Measurements from ENCODE around the gene SNORC. TPM values are rescaled to one million over a fixed set of nuclear protein-coding genes. Genes with fewer than 3 reads are reported as not detected.

SNORC gene
- total RNA-seq, 1 donor from 2014 or later = 5.6 TPM

- Mint-ChIP-seq H3K27me3 (ENCODE audit: unreplicated experiment) (peaks cover 10% of the 10 kb centered on the region), H3K36me3 (ENCODE audit: low read depth, unreplicated experiment) (peaks cover 3% of the 10 kb centered on the region), H3K27ac (ENCODE audit: unreplicated experiment) (no peak overlapping the region), H3K4me1 (ENCODE audit: unreplicated experiment) (peaks cover 12% of the 10 kb centered on the region), H3K9me3 (ENCODE audit: unreplicated experiment) (no peaks in the 10 kb centered on the region), H3K4me3 (ENCODE audit: unreplicated experiment) (no peak overlapping the region)
- TF ChIP-seq, protein P1, sequence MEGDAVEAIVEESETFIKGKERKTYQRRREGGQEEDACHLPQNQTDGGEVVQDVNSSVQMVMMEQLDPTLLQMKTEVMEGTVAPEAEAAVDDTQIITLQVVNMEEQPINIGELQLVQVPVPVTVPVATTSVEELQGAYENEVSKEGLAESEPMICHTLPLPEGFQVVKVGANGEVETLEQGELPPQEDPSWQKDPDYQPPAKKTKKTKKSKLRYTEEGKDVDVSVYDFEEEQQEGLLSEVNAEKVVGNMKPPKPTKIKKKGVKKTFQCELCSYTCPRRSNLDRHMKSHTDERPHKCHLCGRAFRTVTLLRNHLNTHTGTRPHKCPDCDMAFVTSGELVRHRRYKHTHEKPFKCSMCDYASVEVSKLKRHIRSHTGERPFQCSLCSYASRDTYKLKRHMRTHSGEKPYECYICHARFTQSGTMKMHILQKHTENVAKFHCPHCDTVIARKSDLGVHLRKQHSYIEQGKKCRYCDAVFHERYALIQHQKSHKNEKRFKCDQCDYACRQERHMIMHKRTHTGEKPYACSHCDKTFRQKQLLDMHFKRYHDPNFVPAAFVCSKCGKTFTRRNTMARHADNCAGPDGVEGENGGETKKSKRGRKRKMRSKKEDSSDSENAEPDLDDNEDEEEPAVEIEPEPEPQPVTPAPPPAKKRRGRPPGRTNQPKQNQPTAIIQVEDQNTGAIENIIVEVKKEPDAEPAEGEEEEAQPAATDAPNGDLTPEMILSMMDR (IDR thresholded peaks at IDR 0.05; ENCODE audit: unreplicated experiment) = no peak
- no peak for DNase-seq (ENCODE audit: low spot score)
These were observed 18.2 kb downstream of the SNORC start for GRCh38 chr2:232888099-232888836.

- peaks cover 3% of the 10 kb centered on the region for H3K36me3 Mint-ChIP-seq (ENCODE audit: low read depth, unreplicated experiment)
- no peak overlapping the region for H3K27ac Mint-ChIP-seq (ENCODE audit: unreplicated experiment)
- H3K4me1 Mint-ChIP-seq (ENCODE audit: unreplicated experiment) = peaks cover 12% of the 10 kb centered on the region
- no peak for DNase-seq (ENCODE audit: low spot score)
- H3K27me3 Mint-ChIP-seq (ENCODE audit: unreplicated experiment) = peaks cover 10% of the 10 kb centered on the region
- H3K4me3 Mint-ChIP-seq (ENCODE audit: unreplicated experiment) = peak overlapping the region; percentile 44
- TF ChIP-seq, protein P1 (IDR thresholded peaks at IDR 0.05; ENCODE audit: unreplicated experiment) = no peak
- no peaks in the 10 kb centered on the region for H3K9me3 Mint-ChIP-seq (ENCODE audit: unreplicated experiment)
These were observed 18.9 kb downstream of the SNORC start for GRCh38 chr2:232888839-232889529.

- H3K9me3 Mint-ChIP-seq (ENCODE audit: unreplicated experiment) = no peaks in the 10 kb centered on the region
- H3K27ac Mint-ChIP-seq (ENCODE audit: unreplicated experiment) = no peak overlapping the region
- H3K4me1 Mint-ChIP-seq (ENCODE audit: unreplicated experiment) = peaks cover 12% of the 10 kb centered on the region
- H3K4me3 Mint-ChIP-seq (ENCODE audit: unreplicated experiment) = no peak overlapping the region
- peaks cover 3% of the 10 kb centered on the region for H3K36me3 Mint-ChIP-seq (ENCODE audit: low read depth, unreplicated experiment)
- TF ChIP-seq, protein P1 (IDR thresholded peaks at IDR 0.05; ENCODE audit: unreplicated experiment) = no peak
- DNase-seq (ENCODE audit: low spot score) = no peak
- H3K27me3 Mint-ChIP-seq (ENCODE audit: unreplicated experiment) = peaks cover 10% of the 10 kb centered on the region
These were observed 19.9 kb downstream of the SNORC start for GRCh38 chr2:232889876-232890401.

DNA sequence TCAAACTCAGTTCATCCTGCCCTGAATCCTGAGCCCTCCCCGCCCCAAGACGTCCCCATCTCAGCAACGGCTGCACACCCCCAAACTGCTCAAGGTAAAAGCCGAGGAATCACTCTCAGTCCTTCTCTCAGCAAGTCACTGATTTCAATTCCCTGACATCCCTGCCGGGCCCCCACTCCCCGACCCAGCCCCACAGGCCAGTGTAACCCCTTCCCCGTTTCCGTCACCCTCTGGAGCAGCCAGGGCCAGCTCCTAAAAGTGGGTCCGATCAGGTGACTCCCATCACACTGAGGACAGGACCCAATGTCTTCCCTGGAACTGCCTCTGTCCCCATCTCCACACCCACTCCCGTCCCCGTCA, 20.5 kb downstream of the SNORC start:
- no peak overlapping the region for H3K27ac Mint-ChIP-seq (ENCODE audit: unreplicated experiment)
- no peaks in the 10 kb centered on the region for H3K9me3 Mint-ChIP-seq (ENCODE audit: unreplicated experiment)
- peaks cover 3% of the 10 kb centered on the region for H3K36me3 Mint-ChIP-seq (ENCODE audit: low read depth, unreplicated experiment)
- H3K4me1 Mint-ChIP-seq (ENCODE audit: unreplicated experiment) = peaks cover 12% of the 10 kb centered on the region
- peak overlapping the region; percentile 18 for H3K4me3 Mint-ChIP-seq (ENCODE audit: unreplicated experiment)
- TF ChIP-seq, protein P1 (IDR thresholded peaks at IDR 0.05; ENCODE audit: unreplicated experiment) = no peak
- no peak for DNase-seq (ENCODE audit: low spot score)
- peaks cover 10% of the 10 kb centered on the region for H3K27me3 Mint-ChIP-seq (ENCODE audit: unreplicated experiment)
